ENCODE measurements around the gene PLEKHG3. TPM values are rescaled to one million over a fixed set of nuclear protein-coding genes. Genes with fewer than 3 reads are reported as not detected.

PLEKHG3 gene
- total RNA-seq, 1 donor, result 11.2 TPM

DNA sequence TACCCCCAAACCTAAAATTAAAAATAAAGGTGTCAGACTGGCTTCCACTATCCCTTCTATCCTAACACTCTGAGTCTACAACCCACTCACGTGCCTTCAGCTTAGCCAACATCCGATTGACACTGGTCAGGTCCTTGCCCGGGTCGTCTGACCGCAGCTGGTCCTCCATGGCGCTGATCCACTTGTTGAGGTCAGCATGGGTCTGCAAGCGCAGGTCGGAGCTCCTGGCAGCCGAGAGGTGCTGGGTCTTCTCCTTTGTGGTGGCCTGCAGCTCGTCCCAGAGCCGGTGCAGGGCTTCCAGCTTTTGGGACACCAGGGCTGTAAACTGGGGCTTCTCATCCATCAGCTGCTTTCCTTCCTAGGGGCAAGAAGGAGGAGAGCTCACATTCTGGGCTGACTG, 78.0 kb downstream of the PLEKHG3 start:
- DNase-seq (ENCODE audit: low read depth), result no peak
- no peak overlapping the region for H3K4me3 ChIP-seq (ENCODE audit: low read depth, low read length)
- TF ChIP-seq, protein P1, sequence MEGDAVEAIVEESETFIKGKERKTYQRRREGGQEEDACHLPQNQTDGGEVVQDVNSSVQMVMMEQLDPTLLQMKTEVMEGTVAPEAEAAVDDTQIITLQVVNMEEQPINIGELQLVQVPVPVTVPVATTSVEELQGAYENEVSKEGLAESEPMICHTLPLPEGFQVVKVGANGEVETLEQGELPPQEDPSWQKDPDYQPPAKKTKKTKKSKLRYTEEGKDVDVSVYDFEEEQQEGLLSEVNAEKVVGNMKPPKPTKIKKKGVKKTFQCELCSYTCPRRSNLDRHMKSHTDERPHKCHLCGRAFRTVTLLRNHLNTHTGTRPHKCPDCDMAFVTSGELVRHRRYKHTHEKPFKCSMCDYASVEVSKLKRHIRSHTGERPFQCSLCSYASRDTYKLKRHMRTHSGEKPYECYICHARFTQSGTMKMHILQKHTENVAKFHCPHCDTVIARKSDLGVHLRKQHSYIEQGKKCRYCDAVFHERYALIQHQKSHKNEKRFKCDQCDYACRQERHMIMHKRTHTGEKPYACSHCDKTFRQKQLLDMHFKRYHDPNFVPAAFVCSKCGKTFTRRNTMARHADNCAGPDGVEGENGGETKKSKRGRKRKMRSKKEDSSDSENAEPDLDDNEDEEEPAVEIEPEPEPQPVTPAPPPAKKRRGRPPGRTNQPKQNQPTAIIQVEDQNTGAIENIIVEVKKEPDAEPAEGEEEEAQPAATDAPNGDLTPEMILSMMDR (IDR thresholded peaks at IDR 0.05; ENCODE audit: insufficient read depth, low read depth, low read length), result no peak

DNA sequence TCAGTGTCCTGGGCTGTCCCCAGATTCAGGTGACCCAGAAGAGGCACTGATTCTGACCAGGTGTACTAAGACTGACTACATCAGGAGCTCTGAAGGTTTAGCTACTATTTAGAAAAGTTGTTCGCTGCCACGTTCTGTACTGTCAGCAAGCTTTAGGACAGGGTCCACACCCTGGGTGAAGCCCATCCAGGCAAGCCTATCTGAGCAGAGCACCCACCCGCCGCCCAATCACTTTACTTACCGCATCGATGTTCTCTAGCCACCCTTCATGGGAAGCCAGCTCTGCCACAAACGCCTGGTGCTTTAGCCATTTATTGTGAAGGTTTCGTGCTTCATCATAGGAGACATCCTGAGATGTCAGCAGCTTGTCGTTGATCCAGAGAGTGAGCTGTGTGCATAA, 79.8 kb downstream of the PLEKHG3 start:
- no peak for DNase-seq (ENCODE audit: low read depth)
- TF ChIP-seq, protein P1 (IDR thresholded peaks at IDR 0.05; ENCODE audit: insufficient read depth, low read depth, low read length), result no peak
- H3K4me3 ChIP-seq (ENCODE audit: low read depth, low read length), result no peak overlapping the region

DNA sequence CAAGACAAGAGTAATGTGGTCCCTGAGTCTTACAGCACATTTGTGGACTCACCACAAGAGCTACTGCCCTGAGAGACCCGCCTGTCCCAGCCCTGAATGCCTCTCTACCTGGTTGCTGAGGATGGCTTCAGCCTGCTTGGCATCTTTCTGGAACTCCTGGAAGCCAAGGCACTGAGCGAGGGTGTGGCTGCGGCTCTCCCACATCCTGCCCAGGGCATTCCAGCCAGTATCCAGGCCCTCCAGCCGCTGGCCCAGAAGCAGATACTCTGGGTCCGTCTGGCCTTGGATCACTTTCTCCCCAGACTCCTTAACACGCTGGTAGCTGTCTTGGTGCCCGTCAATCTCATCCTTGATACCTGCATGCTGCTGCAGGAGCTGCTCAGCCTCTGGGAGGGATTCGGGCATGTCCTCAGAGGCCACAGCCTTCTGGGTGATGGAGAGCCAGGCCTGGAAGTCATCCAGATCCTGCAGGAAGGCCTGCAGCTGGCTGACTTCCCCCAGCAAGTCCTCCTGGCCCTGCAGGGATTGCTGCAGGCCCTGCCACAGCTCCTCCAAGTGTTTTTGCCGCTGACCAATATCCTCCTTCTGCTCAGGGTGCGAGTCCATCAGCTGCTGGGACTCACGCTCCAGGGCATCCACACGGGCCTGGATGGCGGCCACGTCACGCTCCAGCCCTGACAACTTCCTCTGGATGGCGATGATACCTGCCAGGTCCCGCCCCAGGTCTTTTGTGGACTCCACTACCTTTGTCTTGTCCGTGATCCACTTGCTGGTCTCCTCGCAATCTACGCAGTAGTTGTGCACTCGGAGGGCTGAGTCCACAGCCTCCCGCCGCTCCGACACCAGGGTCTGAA, 82.3 kb downstream of the PLEKHG3 start:
- H3K4me3 ChIP-seq (ENCODE audit: low read depth, low read length), result no peak overlapping the region
- TF ChIP-seq, protein P1 (IDR thresholded peaks at IDR 0.05; ENCODE audit: insufficient read depth, low read depth, low read length), result no peak
- DNase-seq (ENCODE audit: low read depth), result peak; percentile 16

DNA sequence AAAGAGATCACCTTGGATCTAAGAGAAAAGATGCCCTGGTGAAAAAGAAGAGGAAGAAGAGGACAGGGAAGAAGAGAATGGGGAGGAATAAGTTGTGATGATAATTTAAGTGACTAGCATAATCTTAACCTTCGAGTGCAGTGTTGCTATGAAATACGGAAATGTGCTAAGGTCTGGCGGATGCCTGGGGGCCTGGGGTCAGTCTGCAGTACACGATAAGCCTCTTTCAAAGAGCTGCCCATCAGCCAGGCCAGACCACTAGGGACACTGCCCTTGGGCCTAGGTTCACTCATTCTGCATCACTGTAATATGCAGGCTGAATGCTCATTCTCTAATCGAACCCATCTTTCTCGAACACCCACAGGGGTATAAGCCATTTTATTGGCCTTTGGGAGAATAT, 83.4 kb downstream of the PLEKHG3 start:
- H3K4me3 ChIP-seq (ENCODE audit: low read depth, low read length), result no peak overlapping the region
- DNase-seq (ENCODE audit: low read depth), result no peak
- TF ChIP-seq, protein P1 (IDR thresholded peaks at IDR 0.05; ENCODE audit: insufficient read depth, low read depth, low read length), result no peak

DNA sequence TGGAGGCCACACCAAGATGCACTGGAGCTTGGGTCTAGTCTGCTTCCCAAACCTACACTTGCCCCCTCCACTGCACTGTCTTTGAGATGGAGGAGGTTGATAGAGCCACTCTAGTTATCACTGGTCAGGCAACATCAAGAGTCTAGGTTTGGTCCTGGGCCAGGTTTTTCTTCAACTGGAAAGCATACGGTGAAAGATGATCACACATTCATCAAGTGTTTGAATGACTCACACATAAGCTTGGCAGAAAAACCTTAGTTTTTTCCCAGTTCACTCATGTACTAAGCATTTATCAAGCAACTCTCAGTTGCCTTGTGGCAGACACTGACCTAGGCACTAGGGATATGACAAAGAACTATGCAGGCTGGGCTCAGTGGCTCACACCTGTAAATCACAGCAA, 84.5 kb downstream of the PLEKHG3 start:
- DNase-seq (ENCODE audit: low read depth), result peak; percentile 72
- no peak overlapping the region for H3K4me3 ChIP-seq (ENCODE audit: low read depth, low read length)
- TF ChIP-seq, protein P1 (IDR thresholded peaks at IDR 0.05; ENCODE audit: insufficient read depth, low read depth, low read length), result no peak

DNA sequence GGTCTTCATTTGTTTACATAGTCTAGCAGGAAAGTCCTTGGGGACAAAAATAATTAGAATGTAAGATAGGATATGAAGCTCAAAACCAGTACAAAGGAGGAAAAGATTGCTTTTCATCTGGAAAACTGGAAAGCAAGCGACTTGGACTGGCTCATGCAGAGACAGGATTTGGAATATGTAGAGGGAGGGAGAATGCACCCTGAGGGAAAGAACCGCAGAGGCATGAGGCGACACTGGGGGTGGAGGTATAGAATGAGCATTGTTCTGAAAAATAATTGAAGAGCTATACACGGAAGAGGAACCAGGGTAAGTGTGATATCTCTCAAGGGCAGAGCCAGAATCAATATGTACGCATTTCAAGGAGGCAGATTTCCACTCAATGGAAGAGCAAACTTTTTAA, 85.5 kb downstream of the PLEKHG3 start:
- H3K4me3 ChIP-seq (ENCODE audit: low read depth, low read length), result no peak overlapping the region
- TF ChIP-seq, protein P1 (IDR thresholded peaks at IDR 0.05; ENCODE audit: insufficient read depth, low read depth, low read length), result no peak
- no peak for DNase-seq (ENCODE audit: low read depth)
